ENCODE results near the gene PLPP4. TPM values are rescaled to one million over a fixed set of nuclear protein-coding genes. Genes with fewer than 3 reads are reported as not detected.

The PLPP4 gene
- total RNA-seq, 4 donors from 2014 or later: 0.54 to 2.7 TPM; not detected in 2

DNA sequence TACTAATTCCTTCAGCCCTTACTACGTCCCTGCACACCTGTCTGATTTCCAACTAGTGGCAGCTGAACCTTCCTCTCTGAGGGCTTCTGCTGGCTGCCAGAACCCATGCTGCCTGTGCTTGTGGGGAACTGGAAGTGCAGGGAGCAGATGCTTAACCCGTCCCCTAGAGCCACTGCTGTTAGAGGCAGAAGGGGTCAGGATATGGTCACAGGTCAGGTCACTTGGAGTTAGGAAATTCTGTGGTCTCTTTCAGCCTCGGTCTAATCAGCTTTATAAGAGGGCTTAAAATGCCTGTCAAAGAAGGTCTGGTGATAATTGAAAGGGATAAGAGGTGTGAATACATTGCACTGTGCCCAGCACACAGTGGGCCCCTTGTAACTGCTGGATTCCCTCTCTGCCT, 82.0 kb downstream of the PLPP4 start:
- no peak overlapping the region for H3K4me3 ChIP-seq (replicated peaks in 1 of 3)
- H3K27ac ChIP-seq: no peak overlapping the region
- no peaks in the 10 kb centered on the region for H3K4me1 ChIP-seq
- no peaks in the 10 kb centered on the region for H3K36me3 ChIP-seq
- no peak for DNase-seq
- intact Hi-C loops (cut with DNase I): no loop called here
- 55 to 75% methylated on average over 3 of the region's 3 CpGs for WGBS, 2 donors
- H3K9me3 ChIP-seq: no peaks in the 10 kb centered on the region
- no peaks in the 10 kb centered on the region for H3K27me3 ChIP-seq
- no peak for TF ChIP-seq POLR2A (IDR thresholded peaks at IDR 0.05)
- TF ChIP-seq, protein P1, sequence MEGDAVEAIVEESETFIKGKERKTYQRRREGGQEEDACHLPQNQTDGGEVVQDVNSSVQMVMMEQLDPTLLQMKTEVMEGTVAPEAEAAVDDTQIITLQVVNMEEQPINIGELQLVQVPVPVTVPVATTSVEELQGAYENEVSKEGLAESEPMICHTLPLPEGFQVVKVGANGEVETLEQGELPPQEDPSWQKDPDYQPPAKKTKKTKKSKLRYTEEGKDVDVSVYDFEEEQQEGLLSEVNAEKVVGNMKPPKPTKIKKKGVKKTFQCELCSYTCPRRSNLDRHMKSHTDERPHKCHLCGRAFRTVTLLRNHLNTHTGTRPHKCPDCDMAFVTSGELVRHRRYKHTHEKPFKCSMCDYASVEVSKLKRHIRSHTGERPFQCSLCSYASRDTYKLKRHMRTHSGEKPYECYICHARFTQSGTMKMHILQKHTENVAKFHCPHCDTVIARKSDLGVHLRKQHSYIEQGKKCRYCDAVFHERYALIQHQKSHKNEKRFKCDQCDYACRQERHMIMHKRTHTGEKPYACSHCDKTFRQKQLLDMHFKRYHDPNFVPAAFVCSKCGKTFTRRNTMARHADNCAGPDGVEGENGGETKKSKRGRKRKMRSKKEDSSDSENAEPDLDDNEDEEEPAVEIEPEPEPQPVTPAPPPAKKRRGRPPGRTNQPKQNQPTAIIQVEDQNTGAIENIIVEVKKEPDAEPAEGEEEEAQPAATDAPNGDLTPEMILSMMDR (IDR thresholded peaks at IDR 0.05): no peak

DNA sequence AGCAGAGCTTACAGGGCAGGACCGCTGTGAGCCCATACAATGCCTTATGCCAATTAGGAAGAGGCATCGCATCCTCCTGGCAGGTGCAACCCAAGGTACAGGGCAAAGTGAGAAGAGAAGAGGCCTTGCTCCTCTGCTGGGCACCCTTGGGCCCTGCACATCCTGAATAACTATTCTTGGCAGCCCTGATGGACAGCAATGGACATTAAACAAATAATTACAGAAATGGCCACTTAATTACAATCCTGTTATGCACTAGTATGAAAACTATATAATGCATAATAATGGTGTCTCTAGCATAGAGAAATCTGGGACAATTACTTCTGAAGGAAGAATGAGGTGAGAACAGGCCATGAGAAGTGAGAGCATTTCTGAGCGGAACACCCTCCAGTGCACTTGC, 83.5 kb downstream of the PLPP4 start:
- TF ChIP-seq POLR2A (IDR thresholded peaks at IDR 0.05): no peak
- TF ChIP-seq, protein P1 (IDR thresholded peaks at IDR 0.05): no peak
- no peak overlapping the region for H3K27ac ChIP-seq
- DNase-seq: no peak
- no peaks in the 10 kb centered on the region for H3K9me3 ChIP-seq
- intact Hi-C loops (cut with DNase I): no loop called here
- no peaks in the 10 kb centered on the region for H3K36me3 ChIP-seq
- no peaks in the 10 kb centered on the region for H3K4me1 ChIP-seq
- H3K4me3 ChIP-seq (replicated peaks in 1 of 3): no peak overlapping the region
- WGBS, 2 donors: 92 to 93% methylated on average over 3 of the region's 3 CpGs
- no peaks in the 10 kb centered on the region for H3K27me3 ChIP-seq

DNA sequence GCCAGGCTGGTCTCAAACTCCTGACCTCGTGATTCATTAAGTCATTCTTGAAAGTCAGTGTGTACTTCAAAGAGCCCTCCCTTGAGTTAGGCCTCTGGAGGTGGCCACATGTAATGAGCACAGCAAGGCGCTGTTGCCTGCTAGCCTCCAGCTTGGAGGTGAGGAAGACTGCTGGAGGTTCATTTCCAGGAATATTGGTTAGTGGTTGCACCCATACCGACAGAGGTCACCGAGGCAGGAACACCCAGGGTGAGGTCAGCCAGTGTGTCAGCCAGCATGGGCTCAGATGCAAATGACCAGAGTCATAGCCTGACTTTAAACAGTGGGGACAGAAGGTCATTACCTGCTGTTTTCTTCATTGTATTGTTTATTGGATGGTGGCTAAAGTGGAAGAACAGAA, 85.0 kb downstream of the PLPP4 start:
- Histone ChIP-seq H3K27ac (no peak overlapping the region), H3K9me3 (no peaks in the 10 kb centered on the region), H3K4me1 (no peaks in the 10 kb centered on the region), H3K27me3 (no peaks in the 10 kb centered on the region), H3K4me3 (replicated peaks in 1 of 3) (no peak overlapping the region), H3K36me3 (no peaks in the 10 kb centered on the region)
- intact Hi-C loops (cut with DNase I): no loop called here
- no peak for DNase-seq
- 84 to 88% methylated on average over 4 of the region's 4 CpGs for WGBS, 2 donors
- TF ChIP-seq, protein P1 (IDR thresholded peaks at IDR 0.05): no peak
- TF ChIP-seq POLR2A (IDR thresholded peaks at IDR 0.05): no peak

DNA sequence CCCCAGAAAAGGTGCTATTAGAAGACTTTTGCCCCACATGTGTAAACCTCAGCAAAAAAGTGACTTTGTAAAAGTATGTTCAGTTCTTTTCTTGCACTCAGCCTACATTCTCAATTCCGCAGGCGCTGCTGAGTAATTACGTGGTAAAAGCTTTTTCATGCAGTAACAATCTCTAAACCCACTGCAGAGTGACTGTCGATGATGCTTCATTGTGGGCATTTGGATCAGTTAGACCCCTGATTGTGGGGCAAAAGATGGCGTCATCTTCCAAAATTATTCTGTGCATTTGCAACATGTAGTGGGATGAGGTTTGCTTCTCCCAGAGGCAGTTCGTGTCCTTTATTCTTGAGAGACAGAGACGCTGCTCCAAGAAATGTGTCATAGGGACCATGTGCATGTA, 85.6 kb downstream of the PLPP4 start:
- Histone ChIP-seq H3K27me3 (no peaks in the 10 kb centered on the region), H3K4me1 (no peaks in the 10 kb centered on the region), H3K4me3 (replicated peaks in 1 of 3) (no peak overlapping the region), H3K27ac (no peak overlapping the region), H3K9me3 (no peaks in the 10 kb centered on the region), H3K36me3 (no peaks in the 10 kb centered on the region)
- WGBS, 2 donors: 83 to 84% methylated on average over 7 of the region's 7 CpGs
- DNase-seq: no peak
- intact Hi-C loops (cut with DNase I): no loop called here
- no peak for TF ChIP-seq POLR2A (IDR thresholded peaks at IDR 0.05)
- TF ChIP-seq, protein P1 (IDR thresholded peaks at IDR 0.05): no peak

DNA sequence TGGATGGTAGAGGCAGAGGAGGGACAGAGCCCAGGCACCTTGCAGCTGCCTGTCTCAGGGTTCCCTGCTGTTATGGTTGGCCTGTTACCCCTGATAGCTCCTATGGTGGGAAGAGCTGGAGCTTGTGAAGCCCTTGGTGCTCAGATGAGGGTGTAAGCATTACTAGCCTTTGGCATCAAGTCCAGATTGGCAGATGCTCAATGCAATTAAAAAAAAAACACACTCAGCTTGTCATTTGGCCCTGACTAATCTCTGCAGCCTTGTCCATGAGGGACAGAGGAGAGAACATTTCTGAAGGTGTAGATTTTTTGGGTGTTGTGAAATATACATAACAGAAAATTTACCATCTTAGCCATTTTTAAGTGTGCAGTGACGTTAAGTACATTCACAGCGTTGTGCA, 86.3 kb downstream of the PLPP4 start:
- no peak for TF ChIP-seq POLR2A (IDR thresholded peaks at IDR 0.05)
- TF ChIP-seq, protein P1 (IDR thresholded peaks at IDR 0.05): no peak
- H3K27me3 ChIP-seq: no peaks in the 10 kb centered on the region
- 88 to 92% methylated on average over 2 of the region's 2 CpGs for WGBS, 2 donors
- H3K4me3 ChIP-seq (replicated peaks in 1 of 3): no peak overlapping the region
- H3K4me1 ChIP-seq: no peaks in the 10 kb centered on the region
- H3K36me3 ChIP-seq: no peaks in the 10 kb centered on the region
- no peaks in the 10 kb centered on the region for H3K9me3 ChIP-seq
- no peak for DNase-seq
- intact Hi-C loops (cut with DNase I): no loop called here
- no peak overlapping the region for H3K27ac ChIP-seq
